Tibial nerve (tissue), 3 donors: ENCODE data around the gene CLCN2.

Experiments
- POLR2A ChIP-seq, 2 donors: fragments of 450-650 bp; IDR thresholded peaks; one replicate each; pipeline ENCODE4 v1.6.1; 2017; ENCODE audit warnings: antibody characterized with exemption in 2 of 2, mild to moderate bottlenecking in 2 of 2, moderate library complexity in 2 of 2
- TF ChIP-seq, protein P1 (sequence below), 5 experiments: fragments of 200-600 bp in 3 of 5; fragments of 450-650 bp in 2 of 5; sonication (generic) in 3 of 5; IDR thresholded peaks; one replicate each; pipeline ENCODE4 v1.5.1; 2016 to 2019; ENCODE audit warnings: antibody characterized with exemption in 5 of 5, mild to moderate bottlenecking in 3 of 5, moderate library complexity in 2 of 5

DNA sequence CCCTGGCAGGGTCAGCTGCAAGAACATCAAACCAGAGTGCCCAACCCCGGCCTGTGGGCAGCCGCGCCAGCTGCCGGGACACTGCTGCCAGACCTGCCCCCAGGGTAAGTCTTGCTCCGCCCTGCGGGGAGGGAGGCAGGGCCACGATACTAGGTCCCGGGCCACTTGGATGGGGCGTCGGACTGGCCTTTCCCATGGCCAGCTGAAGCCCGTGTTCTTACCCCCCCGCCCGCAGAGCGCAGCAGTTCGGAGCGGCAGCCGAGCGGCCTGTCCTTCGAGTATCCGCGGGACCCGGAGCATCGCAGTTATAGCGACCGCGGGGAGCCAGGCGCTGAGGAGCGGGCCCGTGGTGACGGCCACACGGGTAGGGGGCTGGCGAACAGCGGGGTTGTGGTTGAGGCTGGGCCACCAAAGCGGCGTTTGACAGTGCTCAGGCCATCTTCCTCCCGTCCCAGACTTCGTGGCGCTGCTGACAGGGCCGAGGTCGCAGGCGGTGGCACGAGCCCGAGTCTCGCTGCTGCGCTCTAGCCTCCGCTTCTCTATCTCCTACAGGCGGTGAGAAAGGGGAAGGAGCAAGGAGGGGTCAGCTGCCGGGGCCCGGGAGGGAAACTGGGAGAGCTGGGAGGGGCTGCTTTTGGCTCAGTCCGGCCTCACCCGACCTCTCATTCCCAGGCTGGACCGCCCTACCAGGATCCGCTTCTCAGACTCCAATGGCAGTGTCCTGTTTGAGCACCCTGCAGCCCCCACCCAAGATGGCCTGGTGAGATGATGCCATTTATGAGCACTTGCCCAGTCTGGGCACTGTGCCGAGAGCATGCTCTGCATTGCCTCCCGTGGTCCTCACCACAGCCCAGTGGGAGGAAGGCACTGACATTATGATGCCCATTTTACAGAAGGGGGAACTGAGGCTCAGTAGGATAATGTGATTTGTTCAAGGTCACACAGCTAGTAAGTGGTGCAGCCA is 20.1 kb upstream of the CLCN2 start:
- TF ChIP-seq, protein P1, sequence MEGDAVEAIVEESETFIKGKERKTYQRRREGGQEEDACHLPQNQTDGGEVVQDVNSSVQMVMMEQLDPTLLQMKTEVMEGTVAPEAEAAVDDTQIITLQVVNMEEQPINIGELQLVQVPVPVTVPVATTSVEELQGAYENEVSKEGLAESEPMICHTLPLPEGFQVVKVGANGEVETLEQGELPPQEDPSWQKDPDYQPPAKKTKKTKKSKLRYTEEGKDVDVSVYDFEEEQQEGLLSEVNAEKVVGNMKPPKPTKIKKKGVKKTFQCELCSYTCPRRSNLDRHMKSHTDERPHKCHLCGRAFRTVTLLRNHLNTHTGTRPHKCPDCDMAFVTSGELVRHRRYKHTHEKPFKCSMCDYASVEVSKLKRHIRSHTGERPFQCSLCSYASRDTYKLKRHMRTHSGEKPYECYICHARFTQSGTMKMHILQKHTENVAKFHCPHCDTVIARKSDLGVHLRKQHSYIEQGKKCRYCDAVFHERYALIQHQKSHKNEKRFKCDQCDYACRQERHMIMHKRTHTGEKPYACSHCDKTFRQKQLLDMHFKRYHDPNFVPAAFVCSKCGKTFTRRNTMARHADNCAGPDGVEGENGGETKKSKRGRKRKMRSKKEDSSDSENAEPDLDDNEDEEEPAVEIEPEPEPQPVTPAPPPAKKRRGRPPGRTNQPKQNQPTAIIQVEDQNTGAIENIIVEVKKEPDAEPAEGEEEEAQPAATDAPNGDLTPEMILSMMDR (IDR thresholded peaks at IDR 0.05), result no peak
- no peak for TF ChIP-seq POLR2A (IDR thresholded peaks at IDR 0.05)
